Measurements from ENCODE around the gene HOXC5.
"Not testable (repeated sequence)": the region's sequence is repeated elsewhere in the genome, so short reads cannot be mapped to it uniquely, and the experiment has no call there.

Gene HOXC5

GRCh38 chr12:54068418-54069070, 35.7 kb downstream of the HOXC5 start:
- no peak for TF ChIP-seq CTCF (IDR thresholded peaks at IDR 0.05; ENCODE audit: low read depth, low read length, missing control alignments)
- no peak overlapping the region for H3K4me3 ChIP-seq (ENCODE audit: low read depth, low read length)
- DNase-seq (ENCODE audit: low read depth) = no peak

- no peak for DNase-seq (ENCODE audit: low read depth)
- H3K4me3 ChIP-seq (ENCODE audit: low read depth, low read length) = no peak overlapping the region
- no peak for TF ChIP-seq CTCF (IDR thresholded peaks at IDR 0.05; ENCODE audit: low read depth, low read length, missing control alignments)
Observed at GRCh38 chr12:54071942-54072341, 39.1 kb downstream of the HOXC5 start.

GRCh38 chr12:54074308-54074707, 41.5 kb downstream of the HOXC5 start:
- H3K4me3 ChIP-seq (ENCODE audit: low read depth, low read length) = no peak overlapping the region
- no peak for TF ChIP-seq CTCF (IDR thresholded peaks at IDR 0.05; ENCODE audit: low read depth, low read length, missing control alignments)
- no peak for DNase-seq (ENCODE audit: low read depth)

- H3K4me3 ChIP-seq (ENCODE audit: low read depth, low read length) = no peak overlapping the region
- no peak for TF ChIP-seq CTCF (IDR thresholded peaks at IDR 0.05; ENCODE audit: low read depth, low read length, missing control alignments)
- DNase-seq (ENCODE audit: low read depth) = no peak
Observed at GRCh38 chr12:54075409-54075808, 42.6 kb downstream of the HOXC5 start.

GRCh38 chr12:54075974-54076373, 43.1 kb downstream of the HOXC5 start:
- DNase-seq (ENCODE audit: low read depth) = no peak
- no peak overlapping the region for H3K4me3 ChIP-seq (ENCODE audit: low read depth, low read length)
- TF ChIP-seq CTCF (IDR thresholded peaks at IDR 0.05; ENCODE audit: low read depth, low read length, missing control alignments) = no peak

- not testable (repeated sequence) for DNase-seq (ENCODE audit: low read depth); H3K4me3 ChIP-seq (ENCODE audit: low read depth, low read length)
Observed at GRCh38 chr12:54077843-54078242, 45.0 kb downstream of the HOXC5 start.

- DNase-seq (ENCODE audit: low read depth); H3K4me3 ChIP-seq (ENCODE audit: low read depth, low read length): not testable (repeated sequence)
Observed at GRCh38 chr12:54079115-54079514, 46.3 kb downstream of the HOXC5 start.

GRCh38 chr12:54080008-54080924, 47.4 kb downstream of the HOXC5 start:
- H3K4me3 ChIP-seq (ENCODE audit: low read depth, low read length); DNase-seq (ENCODE audit: low read depth): not testable (repeated sequence)

GRCh38 chr12:54081053-54081514, 48.2 kb downstream of the HOXC5 start:
- not testable (repeated sequence) for DNase-seq (ENCODE audit: low read depth)
- peak overlapping the region; percentile 27 for H3K4me3 ChIP-seq (ENCODE audit: low read depth, low read length)

- DNase-seq (ENCODE audit: low read depth) = not testable (repeated sequence)
- peak overlapping the region; percentile 10 for H3K4me3 ChIP-seq (ENCODE audit: low read depth, low read length)
Observed at GRCh38 chr12:54081581-54082396, 48.9 kb downstream of the HOXC5 start.
